Measurements from ENCODE around the gene ARL6.

DNA sequence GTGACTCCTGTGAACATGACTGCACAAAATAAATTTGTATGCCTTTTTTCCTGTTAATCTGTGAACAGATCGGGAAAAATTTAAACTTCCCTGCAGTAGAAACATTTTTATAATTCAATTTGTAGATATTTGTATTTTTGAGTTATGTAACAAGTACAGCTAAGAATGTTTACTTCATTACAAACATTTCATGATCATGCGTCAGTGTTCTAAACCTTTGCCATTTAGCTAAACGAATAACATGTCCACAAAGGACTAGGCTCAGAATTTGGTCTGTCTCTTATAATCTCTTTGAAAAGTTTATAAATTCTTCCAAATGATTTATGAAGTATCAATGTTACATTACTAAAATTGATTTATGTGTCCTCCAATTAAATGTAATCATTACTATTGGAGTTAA is 39.9 kb downstream of the ARL6 start:
- TF ChIP-seq, protein P1, sequence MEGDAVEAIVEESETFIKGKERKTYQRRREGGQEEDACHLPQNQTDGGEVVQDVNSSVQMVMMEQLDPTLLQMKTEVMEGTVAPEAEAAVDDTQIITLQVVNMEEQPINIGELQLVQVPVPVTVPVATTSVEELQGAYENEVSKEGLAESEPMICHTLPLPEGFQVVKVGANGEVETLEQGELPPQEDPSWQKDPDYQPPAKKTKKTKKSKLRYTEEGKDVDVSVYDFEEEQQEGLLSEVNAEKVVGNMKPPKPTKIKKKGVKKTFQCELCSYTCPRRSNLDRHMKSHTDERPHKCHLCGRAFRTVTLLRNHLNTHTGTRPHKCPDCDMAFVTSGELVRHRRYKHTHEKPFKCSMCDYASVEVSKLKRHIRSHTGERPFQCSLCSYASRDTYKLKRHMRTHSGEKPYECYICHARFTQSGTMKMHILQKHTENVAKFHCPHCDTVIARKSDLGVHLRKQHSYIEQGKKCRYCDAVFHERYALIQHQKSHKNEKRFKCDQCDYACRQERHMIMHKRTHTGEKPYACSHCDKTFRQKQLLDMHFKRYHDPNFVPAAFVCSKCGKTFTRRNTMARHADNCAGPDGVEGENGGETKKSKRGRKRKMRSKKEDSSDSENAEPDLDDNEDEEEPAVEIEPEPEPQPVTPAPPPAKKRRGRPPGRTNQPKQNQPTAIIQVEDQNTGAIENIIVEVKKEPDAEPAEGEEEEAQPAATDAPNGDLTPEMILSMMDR (conservative IDR thresholded peaks at IDR 0.05; ENCODE audit: low read length): no peak
- no peak for TF ChIP-seq EZH2phosphoT487 (IDR thresholded peaks at IDR 0.05; ENCODE audit: borderline replicate concordance)

All from Loucy (cell line).